ENCODE data around the gene CXorf58. TPM values are rescaled to one million over a fixed set of nuclear protein-coding genes. Genes with fewer than 3 reads are reported as not detected.

Gene CXorf58
- total and polyA plus RNA-seq, 4 donors, result 0.05 to 0.17 TPM; not detected in 2

- no peak for TF ChIP-seq TAF1 (conservative IDR thresholded peaks at IDR 0.05)
- no peak for TF ChIP-seq YY1 (IDR thresholded peaks at IDR 0.05)
- no peak for TF ChIP-seq SP1 (IDR thresholded peaks at IDR 0.05)
- no peak for TF ChIP-seq RXRA (IDR thresholded peaks at IDR 0.05)
- TF ChIP-seq HNF4G (IDR thresholded peaks at IDR 0.05), result no peak
These were observed 43.0 kb upstream of the CXorf58 start (continued) for GRCh38 chrX:23864742-23865326.

- Histone ChIP-seq H3K9me3 (ENCODE audit: control insufficient read depth in 4 of 4, low read length in 3 of 4) (no peaks in the 10 kb centered on the region), H3K27ac (ENCODE audit: low read depth in 1 of 2, low read length in 2 of 2) (no peak overlapping the region), H3K9ac (ENCODE audit: low read depth in 1 of 2, low read length in 2 of 2) (no peak overlapping the region), H3K4me3 (ENCODE audit: low read depth in 1 of 3, low read length in 3 of 3) (no peak overlapping the region), H3K27me3 (ENCODE audit: control insufficient read depth in 4 of 4, insufficient read depth in 4 of 4, low read length in 3 of 4) (no peaks in the 10 kb centered on the region), H3K4me1 (ENCODE audit: control insufficient read depth in 4 of 4, insufficient read depth in 4 of 4, low read length in 3 of 4) (peaks cover 2 to 6% (median 5%) of the 10 kb centered on the region in 4 donors), H3K36me3 (ENCODE audit: control insufficient read depth in 4 of 4, insufficient read depth in 3 of 4, low read depth in 1 of 4, low read length in 3 of 4) (no peaks in the 10 kb centered on the region)
- no peak for DNase-seq (ENCODE audit: low spot score)
- WGBS, result 93% methylated on average over 2 of the region's 2 CpGs
- TF ChIP-seq TAF1 (conservative IDR thresholded peaks at IDR 0.05), result no peak
- TF ChIP-seq EGR1 (IDR thresholded peaks at IDR 0.05; ENCODE audit: low read depth in 2 of 2), result no peak
- TF ChIP-seq, protein P1, sequence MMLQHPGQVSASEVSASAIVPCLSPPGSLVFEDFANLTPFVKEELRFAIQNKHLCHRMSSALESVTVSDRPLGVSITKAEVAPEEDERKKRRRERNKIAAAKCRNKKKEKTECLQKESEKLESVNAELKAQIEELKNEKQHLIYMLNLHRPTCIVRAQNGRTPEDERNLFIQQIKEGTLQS (IDR thresholded peaks at IDR 0.05), result no peak
- no peak for TF ChIP-seq FOXA1 (IDR thresholded peaks at IDR 0.05)
These were observed 37.8 kb upstream of the CXorf58 start for GRCh38 chrX:23870041-23870440.

- Histone ChIP-seq H3K4me1 (ENCODE audit: control insufficient read depth in 4 of 4, insufficient read depth in 4 of 4, low read length in 3 of 4) (peaks cover 0 to 6% (median 5%) of the 10 kb centered on the region in 4 donors), H3K9ac (ENCODE audit: low read depth in 1 of 2, low read length in 2 of 2) (no peak overlapping the region), H3K4me3 (ENCODE audit: low read depth in 1 of 3, low read length in 3 of 3) (no peak overlapping the region), H3K27me3 (ENCODE audit: control insufficient read depth in 4 of 4, insufficient read depth in 4 of 4, low read length in 3 of 4) (no peaks in the 10 kb centered on the region), H3K9me3 (ENCODE audit: control insufficient read depth in 4 of 4, low read length in 3 of 4) (no peaks in the 10 kb centered on the region), H3K27ac (ENCODE audit: low read depth in 1 of 2, low read length in 2 of 2) (peak overlapping the region; percentile 15 to 23), H3K36me3 (ENCODE audit: control insufficient read depth in 4 of 4, insufficient read depth in 3 of 4, low read depth in 1 of 4, low read length in 3 of 4) (no peaks in the 10 kb centered on the region)
- WGBS, result 37% methylated on average over 4 of the region's 4 CpGs
- TF ChIP-seq CTCF (IDR thresholded peaks at IDR 0.05; ENCODE audit: low read depth, low read length, missing input control), result peak; percentile 19
- peak; percentile 26 for TF ChIP-seq YY1 (IDR thresholded peaks at IDR 0.05)
- peak; percentile 35 for TF ChIP-seq MAX (IDR thresholded peaks at IDR 0.05)
- peak; percentile 40 to 55 for TF ChIP-seq HNF4A (conservative IDR thresholded peaks at IDR 0.05)
- peak; percentile 79 for TF ChIP-seq SP1 (IDR thresholded peaks at IDR 0.05)
- TF ChIP-seq JUND (IDR thresholded peaks at IDR 0.05), result no peak
- TF ChIP-seq EGR1 (IDR thresholded peaks at IDR 0.05; ENCODE audit: low read depth in 2 of 2), result peak in 1 of 2 donors; percentile 27
- TF ChIP-seq TAF1 (conservative IDR thresholded peaks at IDR 0.05), result no peak
- no peak for TF ChIP-seq GABPA (IDR thresholded peaks at IDR 0.05 in 1 of 2, conservative IDR thresholded peaks at IDR 0.05 in 1 of 2)
- peak; percentile 86 for TF ChIP-seq FOXA2 (IDR thresholded peaks at IDR 0.05)
- no peak for TF ChIP-seq NR2F2 (IDR thresholded peaks at IDR 0.05)
- peak; percentile 93 for TF ChIP-seq RXRA (IDR thresholded peaks at IDR 0.05)
- TF ChIP-seq ZBTB33 (IDR thresholded peaks at IDR 0.05), result no peak
- TF ChIP-seq RAD21 (IDR thresholded peaks at IDR 0.05), result peak; percentile 58 to 60
- no peak for TF ChIP-seq HNF4G (IDR thresholded peaks at IDR 0.05)
- TF ChIP-seq, protein P1 (IDR thresholded peaks at IDR 0.05), result no peak
- TF ChIP-seq FOXA1 (IDR thresholded peaks at IDR 0.05), result peak; percentile 50
- no peak for TF ChIP-seq REST (IDR thresholded peaks at IDR 0.05)
- DNase-seq (ENCODE audit: low spot score), result no peak
These were observed 35.8 kb upstream of the CXorf58 start for GRCh38 chrX:23871905-23872546.
